ENCODE data around the gene STK40.

Gene STK40

GRCh38 chr1:36304970-36305914 is 80.5 kb downstream of the STK40 start:
- in situ Hi-C loops (cut with MboI; ENCODE audit: low pct_unique_long_range_greater_than_20kb, low sequenced_read_pairs, unreplicated experiment), result no loop called here
- TF ChIP-seq CTCF (IDR thresholded peaks at IDR 0.05; ENCODE audit: extremely low read depth, insufficient read depth, missing control alignments), result no peak
- DNase-seq (ENCODE audit: low spot score), result no peak

- no peak for DNase-seq (ENCODE audit: low spot score)
- no peak for TF ChIP-seq CTCF (IDR thresholded peaks at IDR 0.05; ENCODE audit: extremely low read depth, insufficient read depth, missing control alignments)
- in situ Hi-C loops (cut with MboI; ENCODE audit: low pct_unique_long_range_greater_than_20kb, low sequenced_read_pairs, unreplicated experiment), result no loop called here
Measured at GRCh38 chr1:36304521-36304920, 81.2 kb downstream of the STK40 start.

GRCh38 chr1:36303650-36304360 is 81.9 kb downstream of the STK40 start:
- DNase-seq (ENCODE audit: low spot score), result no peak
- TF ChIP-seq CTCF (IDR thresholded peaks at IDR 0.05; ENCODE audit: extremely low read depth, insufficient read depth, missing control alignments), result no peak
- in situ Hi-C loops (cut with MboI; ENCODE audit: low pct_unique_long_range_greater_than_20kb, low sequenced_read_pairs, unreplicated experiment), result no loop called here

- no peak for TF ChIP-seq CTCF (IDR thresholded peaks at IDR 0.05; ENCODE audit: extremely low read depth, insufficient read depth, missing control alignments)
- DNase-seq (ENCODE audit: low spot score), result no peak
- in situ Hi-C loops (cut with MboI; ENCODE audit: low pct_unique_long_range_greater_than_20kb, low sequenced_read_pairs, unreplicated experiment), result no loop called here
Measured at GRCh38 chr1:36303244-36303643, 82.5 kb downstream of the STK40 start.

- no peak for TF ChIP-seq CTCF (IDR thresholded peaks at IDR 0.05; ENCODE audit: extremely low read depth, insufficient read depth, missing control alignments)
- no peak for DNase-seq (ENCODE audit: low spot score)
- in situ Hi-C loops (cut with MboI; ENCODE audit: low pct_unique_long_range_greater_than_20kb, low sequenced_read_pairs, unreplicated experiment), result no loop called here
Measured at GRCh38 chr1:36301220-36301619, 84.5 kb downstream of the STK40 start.

GRCh38 chr1:36300526-36300925 is 85.2 kb downstream of the STK40 start:
- in situ Hi-C loops (cut with MboI; ENCODE audit: low pct_unique_long_range_greater_than_20kb, low sequenced_read_pairs, unreplicated experiment), result no loop called here
- no peak for TF ChIP-seq CTCF (IDR thresholded peaks at IDR 0.05; ENCODE audit: extremely low read depth, insufficient read depth, missing control alignments)
- no peak for DNase-seq (ENCODE audit: low spot score)
